NT2/D1 (cell line): Measurements from ENCODE around the gene GPHN.

Source experiments
- DNase-seq: peaks from one replicate; pipeline ENCODE4 v3.0.0-alpha.2; 2011; ENCODE audit warnings: low read depth, low spot score
- H3K27me3 ChIP-seq: 2 replicates; pipeline ENCODE4 v1.6.0; 2011; ENCODE audit warnings: mild to moderate bottlenecking; ENCODE audit not compliant: insufficient read length, insufficient read depth
- H3K36me3 ChIP-seq: 2 replicates; pipeline ENCODE4 v1.6.1; 2011; ENCODE audit warnings: mild to moderate bottlenecking, low read length, mixed read lengths; ENCODE audit not compliant: insufficient read depth, insufficient read length
- H3K4me1 ChIP-seq: 2 replicates; pipeline ENCODE4 v1.5.1; 2011; ENCODE audit not compliant: insufficient read depth, insufficient read length
- H3K4me3 ChIP-seq: 2 replicates; pipeline ENCODE4 v1.5.1; 2011; ENCODE audit warnings: low read depth; ENCODE audit not compliant: insufficient read length
- H3K9ac ChIP-seq: 2 replicates; pipeline ENCODE4 v1.6.0; 2011; ENCODE audit warnings: low read depth; ENCODE audit not compliant: insufficient read length
- H3K9me3 ChIP-seq: 2 replicates; pipeline ENCODE4 v1.5.1; 2011; ENCODE audit warnings: mild to moderate bottlenecking, low read length; ENCODE audit not compliant: insufficient read depth
- SUZ12 ChIP-seq: IDR thresholded peaks from 2 replicates; pipeline ENCODE4 v1.6.1; 2011; ENCODE audit not compliant: insufficient read length, insufficient read depth; ENCODE audit errors: extremely low read depth
- YY1 ChIP-seq: IDR thresholded peaks from 2 replicates; pipeline ENCODE4 v1.6.1; 2011; ENCODE audit not compliant: insufficient read length, insufficient read depth
- ZNF274 ChIP-seq: IDR thresholded peaks from 2 replicates; pipeline ENCODE4 v1.6.1; 2011; ENCODE audit warnings: mild to moderate bottlenecking, low read depth, low read length

Gene GPHN

GRCh38 chr14:66910311-66910840, 402.4 kb downstream of the GPHN start:
- H3K9me3 ChIP-seq = no peaks in the 10 kb centered on the region
- no peaks in the 10 kb centered on the region for H3K27me3 ChIP-seq
- no peak for DNase-seq
- H3K9ac ChIP-seq = no peak overlapping the region
- TF ChIP-seq YY1 (no peak), ZNF274 (no peak), SUZ12 (no peak)
- no peak overlapping the region for H3K4me3 ChIP-seq
- H3K36me3 ChIP-seq = no peaks in the 10 kb centered on the region
- no peaks in the 10 kb centered on the region for H3K4me1 ChIP-seq

- no peaks in the 10 kb centered on the region for H3K27me3 ChIP-seq
- TF ChIP-seq SUZ12 = no peak
- no peak for TF ChIP-seq YY1
- TF ChIP-seq ZNF274 = no peak
Measured at GRCh38 chr14:66916421-66916820, 408.5 kb downstream of the GPHN start.

DNA sequence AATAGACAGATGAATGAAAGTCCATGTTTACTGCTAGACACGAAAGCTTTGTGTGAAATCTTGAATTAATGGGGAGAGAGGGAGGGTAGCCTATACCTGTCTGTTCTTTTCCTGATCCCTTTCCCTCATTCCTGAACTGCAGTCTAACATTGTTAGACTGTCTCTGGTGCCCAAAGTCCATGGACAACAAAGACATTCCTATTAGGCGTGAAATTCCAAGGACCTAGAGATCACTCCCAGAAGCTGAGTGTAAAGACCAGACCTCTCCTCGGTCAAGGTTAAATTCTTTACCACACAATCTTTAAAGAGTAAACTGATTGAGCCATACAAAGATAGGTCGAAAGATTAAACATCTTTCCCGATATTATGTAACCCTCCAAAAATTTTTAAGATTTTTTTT, 410.6 kb downstream of the GPHN start:
- no peak overlapping the region for H3K4me3 ChIP-seq
- TF ChIP-seq SUZ12 (no peak), ZNF274 (no peak), YY1 (no peak)
- no peak overlapping the region for H3K9ac ChIP-seq
- H3K4me1 ChIP-seq = no peaks in the 10 kb centered on the region
- H3K9me3 ChIP-seq = no peaks in the 10 kb centered on the region
- peaks cover 3% of the 10 kb centered on the region for H3K36me3 ChIP-seq
- DNase-seq = no peak
- H3K27me3 ChIP-seq = no peaks in the 10 kb centered on the region

More at GRCh38 chr14:66916421-66916820, 408.5 kb downstream of the GPHN start:
- no peak overlapping the region for H3K4me3 ChIP-seq
- H3K9ac ChIP-seq = no peak overlapping the region
- H3K9me3 ChIP-seq = no peaks in the 10 kb centered on the region
- no peaks in the 10 kb centered on the region for H3K4me1 ChIP-seq
- no peaks in the 10 kb centered on the region for H3K36me3 ChIP-seq
- no peak for DNase-seq

GRCh38 chr14:66920196-66920595, 412.2 kb downstream of the GPHN start:
- H3K27me3 ChIP-seq = no peaks in the 10 kb centered on the region
- peaks cover 3% of the 10 kb centered on the region for H3K36me3 ChIP-seq
- no peak overlapping the region for H3K9ac ChIP-seq
- DNase-seq = no peak
- no peaks in the 10 kb centered on the region for H3K4me1 ChIP-seq
- TF ChIP-seq SUZ12 (no peak), YY1 (no peak), ZNF274 (no peak)
- no peaks in the 10 kb centered on the region for H3K9me3 ChIP-seq
- H3K4me3 ChIP-seq = no peak overlapping the region

GRCh38 chr14:66923251-66923650, 415.3 kb downstream of the GPHN start:
- TF ChIP-seq YY1 (no peak), SUZ12 (no peak), ZNF274 (no peak)
- DNase-seq = no peak
- H3K9me3 ChIP-seq = no peaks in the 10 kb centered on the region

DNA sequence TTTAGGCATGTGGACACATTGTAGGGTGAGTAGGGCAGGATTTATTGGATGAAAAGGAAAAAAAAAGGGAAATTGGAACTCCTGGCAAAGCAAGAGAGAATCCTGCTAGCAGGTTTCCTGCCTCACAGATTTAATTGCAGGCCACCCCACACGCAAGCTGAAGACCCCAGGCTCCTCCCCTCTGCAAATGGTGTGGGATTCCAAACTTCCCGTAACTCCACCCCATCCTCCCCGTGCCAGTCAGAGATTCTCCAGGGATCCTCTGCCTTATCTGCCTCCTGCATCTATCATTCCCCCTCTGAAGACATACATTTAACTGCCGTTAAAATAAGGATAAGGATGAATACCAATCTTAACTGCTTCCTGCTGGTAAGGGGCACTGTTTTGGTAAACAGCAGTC, 431.5 kb downstream of the GPHN start:
- Histone ChIP-seq H3K36me3 (no peaks in the 10 kb centered on the region), H3K4me3 (no peak overlapping the region), H3K4me1 (no peaks in the 10 kb centered on the region), H3K27me3 (no peaks in the 10 kb centered on the region), H3K9me3 (peaks cover 21% of the 10 kb centered on the region), H3K9ac (no peak overlapping the region)
- no peak for DNase-seq
- TF ChIP-seq YY1 (no peak), SUZ12 (no peak), ZNF274 (no peak)

More at GRCh38 chr14:66923251-66923650, 415.3 kb downstream of the GPHN start:
- H3K9ac ChIP-seq = no peak overlapping the region
- peaks cover 3% of the 10 kb centered on the region for H3K36me3 ChIP-seq
- H3K4me3 ChIP-seq = no peak overlapping the region
- H3K4me1 ChIP-seq = no peaks in the 10 kb centered on the region
- H3K27me3 ChIP-seq = no peaks in the 10 kb centered on the region

GRCh38 chr14:66944872-66945271, 436.9 kb downstream of the GPHN start:
- Histone ChIP-seq H3K4me1 (no peaks in the 10 kb centered on the region), H3K27me3 (no peaks in the 10 kb centered on the region), H3K9ac (no peak overlapping the region), H3K36me3 (no peaks in the 10 kb centered on the region), H3K9me3 (peaks cover 42% of the 10 kb centered on the region), H3K4me3 (no peak overlapping the region)
- no peak for TF ChIP-seq ZNF274
- TF ChIP-seq SUZ12 = no peak
- TF ChIP-seq YY1 = no peak
- DNase-seq = no peak

- TF ChIP-seq ZNF274 (no peak), SUZ12 (no peak), YY1 (no peak)
- no peak overlapping the region for H3K9ac ChIP-seq
- no peaks in the 10 kb centered on the region for H3K9me3 ChIP-seq
- DNase-seq = no peak
- H3K27me3 ChIP-seq = no peaks in the 10 kb centered on the region
- no peak overlapping the region for H3K4me3 ChIP-seq
- H3K36me3 ChIP-seq = no peaks in the 10 kb centered on the region
- H3K4me1 ChIP-seq = no peaks in the 10 kb centered on the region
Measured at GRCh38 chr14:66955159-66955558, 447.2 kb downstream of the GPHN start.
